HEK293 (cell line): ENCODE measurements around the gene RIMS4.

ENCODE experiments used
- CTCF ChIA-PET: fragments of 350-600 bp; formaldehyde crosslinking; extraction: SDS; loops from one replicate; lab custom pipeline; 2021; ENCODE audit warnings: antibody characterized with exemption; lab: Yijun Ruan, JAX
- POLR2A ChIA-PET: fragments of 300-600 bp; formaldehyde crosslinking; extraction: SDS; loops from one replicate; lab custom pipeline; 2020; ENCODE audit warnings: antibody characterized with exemption, inconsistent platforms; lab: Yijun Ruan, JAX
- H3K27ac ChIP-seq: fragments of 200-500 bp; sonication (Bioruptor generic); 2 replicates; pipeline ENCODE4 v1.5.1; 2014; ENCODE audit warnings: low read depth, low read length, control low read depth, inconsistent platforms; ENCODE audit errors: extremely low read depth
- H3K36me3 ChIP-seq, 2 experiments: fragments of 200-500 bp in 1 of 2; sonication (Bioruptor generic) in 1 of 2; 1 replicate in 1 of 2; 2 replicates in 1 of 2; pipeline ENCODE4 v1.5.1; 2014 to 2017; ENCODE audit warnings: inconsistent platforms in 2 of 2, low read length in 2 of 2; ENCODE audit not compliant: control insufficient read depth in 2 of 2, insufficient read depth in 1 of 2
- H3K4me1 ChIP-seq: fragments of 200-500 bp; sonication (Bioruptor generic); 2 replicates; pipeline ENCODE4 v1.5.1; 2014; ENCODE audit warnings: mild to moderate bottlenecking, low read length, inconsistent platforms; ENCODE audit not compliant: control insufficient read depth, insufficient read depth
- H3K4me3 ChIP-seq: 2 replicates; pipeline ENCODE4 v1.5.1; 2011; ENCODE audit warnings: low read depth, mild to moderate bottlenecking, control low read depth, low read length, moderate library complexity
- H3K9me3 ChIP-seq: fragments of 200-500 bp; sonication (Bioruptor generic); 2 replicates; pipeline ENCODE4 v1.5.1; 2014; ENCODE audit warnings: low read depth, low read length, inconsistent platforms; ENCODE audit not compliant: control insufficient read depth, insufficient read depth
- BCL11B ChIP-seq: fragments of 450-650 bp; formaldehyde crosslinking; IDR thresholded peaks from 2 replicates; pipeline ENCODE4 v1.5.1; 2016; ENCODE audit warnings: low read depth, missing biosample characterization, missing genetic modification characterization
- EGR2 ChIP-seq: fragments of 450-650 bp; formaldehyde crosslinking; IDR thresholded peaks from 2 replicates; pipeline ENCODE4 v1.5.1; 2016; ENCODE audit warnings: low read depth, missing biosample characterization, missing genetic modification characterization
- KLF1 ChIP-seq: fragments of 450-650 bp; formaldehyde crosslinking; IDR thresholded peaks from 2 replicates; pipeline ENCODE4 v1.5.1; 2016; ENCODE audit warnings: missing biosample characterization, missing genetic modification characterization
- KLF16 ChIP-seq: fragments of 450-650 bp; formaldehyde crosslinking; IDR thresholded peaks from 2 replicates; pipeline ENCODE4 v1.5.1; 2017; ENCODE audit warnings: missing biosample characterization, missing genetic modification characterization
- KLF9 ChIP-seq: fragments of 450-650 bp; formaldehyde crosslinking; IDR thresholded peaks from 2 replicates; pipeline ENCODE4 v1.5.1; 2016; ENCODE audit warnings: missing biosample characterization, missing genetic modification characterization, low read depth
- SP2 ChIP-seq: fragments of 450-650 bp; formaldehyde crosslinking; IDR thresholded peaks from 2 replicates; pipeline ENCODE4 v1.5.1; 2016; ENCODE audit warnings: missing biosample characterization, missing genetic modification characterization
- SP7 ChIP-seq: fragments of 450-650 bp; formaldehyde crosslinking; IDR thresholded peaks from 2 replicates; pipeline ENCODE4 v1.5.1; 2016; ENCODE audit warnings: missing biosample characterization, missing genetic modification characterization
- YY2 ChIP-seq: fragments of 450-650 bp; formaldehyde crosslinking; IDR thresholded peaks from 2 replicates; pipeline ENCODE4 v1.5.1; 2016; ENCODE audit warnings: missing biosample characterization, missing genetic modification characterization
- ZBTB10 ChIP-seq: fragments of 450-650 bp; formaldehyde crosslinking; IDR thresholded peaks from 2 replicates; pipeline ENCODE4 v1.5.1; 2016; ENCODE audit warnings: missing biosample characterization, missing genetic modification characterization
- ZBTB17 ChIP-seq: fragments of 450-650 bp; formaldehyde crosslinking; IDR thresholded peaks from 2 replicates; pipeline ENCODE4 v1.5.1; 2016; ENCODE audit warnings: missing biosample characterization, missing genetic modification characterization
- ZFP37 ChIP-seq: fragments of 450-650 bp; formaldehyde crosslinking; IDR thresholded peaks from 2 replicates; pipeline ENCODE4 v1.5.1; 2016; ENCODE audit warnings: missing biosample characterization, missing genetic modification characterization
- ZIC2 ChIP-seq: fragments of 450-650 bp; formaldehyde crosslinking; IDR thresholded peaks from 2 replicates; pipeline ENCODE4 v1.5.1; 2016; ENCODE audit warnings: missing biosample characterization, missing genetic modification characterization
- ZNF292 ChIP-seq: fragments of 450-650 bp; formaldehyde crosslinking; IDR thresholded peaks from 2 replicates; pipeline ENCODE4 v1.5.1; 2016; ENCODE audit warnings: low read depth, missing biosample characterization, missing genetic modification characterization, borderline replicate concordance
- ZNF335 ChIP-seq: fragments of 450-650 bp; formaldehyde crosslinking; conservative IDR thresholded peaks from 2 replicates; pipeline ENCODE4 v1.5.1; 2016; ENCODE audit warnings: missing biosample characterization, missing genetic modification characterization
- ZNF394 ChIP-seq: fragments of 450-650 bp; formaldehyde crosslinking; IDR thresholded peaks from 2 replicates; pipeline ENCODE4 v1.5.1; 2016; ENCODE audit warnings: missing biosample characterization, missing genetic modification characterization, mild to moderate bottlenecking, moderate library complexity, borderline replicate concordance
- ZNF501 ChIP-seq: fragments of 450-650 bp; formaldehyde crosslinking; IDR thresholded peaks from 2 replicates; pipeline ENCODE4 v1.5.1; 2016; ENCODE audit warnings: missing biosample characterization, missing genetic modification characterization
- ZNF518A ChIP-seq: fragments of 450-650 bp; formaldehyde crosslinking; conservative IDR thresholded peaks from 2 replicates; pipeline ENCODE4 v1.5.1; 2016; ENCODE audit warnings: low read depth, missing biosample characterization, missing genetic modification characterization
- ZNF529 ChIP-seq: fragments of 450-650 bp; formaldehyde crosslinking; IDR thresholded peaks from 2 replicates; pipeline ENCODE4 v1.5.1; 2017; ENCODE audit warnings: missing genetic modification characterization, missing biosample characterization; ENCODE audit not compliant: insufficient replicate concordance
- ZNF561 ChIP-seq: fragments of 450-650 bp; IDR thresholded peaks from 2 replicates; pipeline ENCODE4 v1.5.1; 2018; ENCODE audit warnings: missing biosample characterization, missing genetic modification characterization, borderline replicate concordance
- ZNF610 ChIP-seq: fragments of 450-650 bp; formaldehyde crosslinking; IDR thresholded peaks from 2 replicates; pipeline ENCODE4 v1.5.1; 2016; ENCODE audit warnings: missing biosample characterization, missing genetic modification characterization, borderline replicate concordance
- ZNF658 ChIP-seq: fragments of 450-650 bp; formaldehyde crosslinking; IDR thresholded peaks from 2 replicates; pipeline ENCODE4; 2016; ENCODE audit warnings: missing biosample characterization, missing genetic modification characterization
- ZNF76 ChIP-seq: fragments of 450-650 bp; formaldehyde crosslinking; IDR thresholded peaks from 2 replicates; pipeline ENCODE4; 2016; ENCODE audit warnings: low read depth, missing biosample characterization, missing genetic modification characterization, borderline replicate concordance
- ZNF777 ChIP-seq: fragments of 450-650 bp; formaldehyde crosslinking; IDR thresholded peaks from 2 replicates; pipeline ENCODE4 v1.5.1; 2017; ENCODE audit warnings: missing biosample characterization, missing genetic modification characterization, borderline replicate concordance
- TF ChIP-seq, protein P1 (sequence below): fragments of 450-650 bp; formaldehyde crosslinking; optimal IDR thresholded peaks from 2 replicates; pipeline ENCODE3; 2016; ENCODE audit warnings: missing biosample characterization, mild to moderate bottlenecking, missing genetic modification characterization
- TF ChIP-seq, protein P2 (sequence below): fragments of 450-650 bp; formaldehyde crosslinking; IDR thresholded peaks from 2 replicates; pipeline ENCODE4 v1.5.1; 2016; ENCODE audit warnings: missing biosample characterization, missing genetic modification characterization, borderline replicate concordance

RIMS4 gene

DNA sequence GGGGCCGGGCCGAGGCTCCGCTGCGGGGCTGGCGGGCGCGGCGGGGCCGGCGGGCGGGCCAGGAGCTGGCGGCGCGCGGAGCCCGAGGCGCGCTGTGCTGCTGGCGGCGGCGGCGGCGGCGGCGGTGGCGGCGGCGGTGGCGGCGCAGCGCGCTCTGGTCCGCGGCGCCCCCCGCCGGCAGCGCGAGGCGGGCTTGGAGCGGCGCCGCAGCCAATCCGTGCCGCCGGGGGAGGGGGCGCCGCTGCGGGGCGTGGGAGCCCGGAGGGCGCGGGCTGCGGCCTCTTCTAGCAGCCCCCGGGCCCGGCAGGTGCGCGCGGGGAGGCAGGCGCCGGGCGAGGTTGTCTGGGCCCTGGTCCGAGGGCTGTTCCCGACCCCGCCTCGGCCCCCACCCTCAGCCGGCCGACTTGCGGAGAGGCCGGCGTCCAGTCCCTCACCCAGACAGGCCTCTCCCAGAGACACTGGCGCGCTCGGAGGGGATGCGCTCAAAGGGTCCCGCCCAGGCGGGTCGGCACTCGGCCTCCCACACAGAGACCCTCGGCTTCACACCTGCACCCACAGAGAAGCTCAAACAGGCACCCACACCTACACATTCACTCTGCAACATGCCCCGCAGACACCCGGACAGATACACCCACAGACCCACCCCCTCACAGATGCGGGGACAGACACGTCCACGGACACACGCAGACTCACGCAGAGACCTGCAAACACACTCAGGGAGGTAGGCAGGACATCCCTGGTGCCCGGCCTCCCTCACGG, at the start of gene RIMS4:
Gene RIMS4 (minus strand): TSS at position 156 of the 759 bp plus-strand sequence. CDS start 275 bp downstream, outside the sequence.
- CTCF ChIA-PET: interaction anchor here (0.6 to 1.3 kb wide), 2 partner anchors 58 to 63 kb away, joined by 3 to 6 read pairs; no protein-coding TSS in a partner anchor
- no peaks in the 10 kb centered on the region for H3K36me3 ChIP-seq
- no peaks in the 10 kb centered on the region for H3K4me1 ChIP-seq
- H3K27ac ChIP-seq: no peak within 1 kb of the TSS
- H3K4me3 ChIP-seq: peak within 1 kb of the TSS; percentile 38
- no peaks in the 10 kb centered on the region for H3K9me3 ChIP-seq
- POLR2A ChIA-PET: no interaction called here
- no peak for TF ChIP-seq ZNF76 (tag by site-specific recombination)
- peak; percentile 95 for TF ChIP-seq EGR2 (tag by site-specific recombination)
- TF ChIP-seq, protein P1, sequence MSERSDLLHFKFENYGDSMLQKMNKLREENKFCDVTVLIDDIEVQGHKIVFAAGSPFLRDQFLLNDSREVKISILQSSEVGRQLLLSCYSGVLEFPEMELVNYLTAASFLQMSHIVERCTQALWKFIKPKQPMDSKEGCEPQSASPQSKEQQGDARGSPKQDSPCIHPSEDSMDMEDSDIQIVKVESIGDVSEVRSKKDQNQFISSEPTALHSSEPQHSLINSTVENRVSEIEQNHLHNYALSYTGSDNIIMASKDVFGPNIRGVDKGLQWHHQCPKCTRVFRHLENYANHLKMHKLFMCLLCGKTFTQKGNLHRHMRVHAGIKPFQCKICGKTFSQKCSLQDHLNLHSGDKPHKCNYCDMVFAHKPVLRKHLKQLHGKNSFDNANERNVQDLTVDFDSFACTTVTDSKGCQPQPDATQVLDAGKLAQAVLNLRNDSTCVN (tag by site-specific recombination): peak; percentile 65
- TF ChIP-seq ZBTB10 (tag by site-specific recombination): 0 out of 2 replicates have a peak, but pooled peaks have one; percentile 25
- TF ChIP-seq BCL11B (tag by site-specific recombination): no peak
- no peak for TF ChIP-seq ZNF529 (tag by site-specific recombination)
- no peak for TF ChIP-seq ZNF292 (tag by site-specific recombination)
- TF ChIP-seq, protein P2, sequence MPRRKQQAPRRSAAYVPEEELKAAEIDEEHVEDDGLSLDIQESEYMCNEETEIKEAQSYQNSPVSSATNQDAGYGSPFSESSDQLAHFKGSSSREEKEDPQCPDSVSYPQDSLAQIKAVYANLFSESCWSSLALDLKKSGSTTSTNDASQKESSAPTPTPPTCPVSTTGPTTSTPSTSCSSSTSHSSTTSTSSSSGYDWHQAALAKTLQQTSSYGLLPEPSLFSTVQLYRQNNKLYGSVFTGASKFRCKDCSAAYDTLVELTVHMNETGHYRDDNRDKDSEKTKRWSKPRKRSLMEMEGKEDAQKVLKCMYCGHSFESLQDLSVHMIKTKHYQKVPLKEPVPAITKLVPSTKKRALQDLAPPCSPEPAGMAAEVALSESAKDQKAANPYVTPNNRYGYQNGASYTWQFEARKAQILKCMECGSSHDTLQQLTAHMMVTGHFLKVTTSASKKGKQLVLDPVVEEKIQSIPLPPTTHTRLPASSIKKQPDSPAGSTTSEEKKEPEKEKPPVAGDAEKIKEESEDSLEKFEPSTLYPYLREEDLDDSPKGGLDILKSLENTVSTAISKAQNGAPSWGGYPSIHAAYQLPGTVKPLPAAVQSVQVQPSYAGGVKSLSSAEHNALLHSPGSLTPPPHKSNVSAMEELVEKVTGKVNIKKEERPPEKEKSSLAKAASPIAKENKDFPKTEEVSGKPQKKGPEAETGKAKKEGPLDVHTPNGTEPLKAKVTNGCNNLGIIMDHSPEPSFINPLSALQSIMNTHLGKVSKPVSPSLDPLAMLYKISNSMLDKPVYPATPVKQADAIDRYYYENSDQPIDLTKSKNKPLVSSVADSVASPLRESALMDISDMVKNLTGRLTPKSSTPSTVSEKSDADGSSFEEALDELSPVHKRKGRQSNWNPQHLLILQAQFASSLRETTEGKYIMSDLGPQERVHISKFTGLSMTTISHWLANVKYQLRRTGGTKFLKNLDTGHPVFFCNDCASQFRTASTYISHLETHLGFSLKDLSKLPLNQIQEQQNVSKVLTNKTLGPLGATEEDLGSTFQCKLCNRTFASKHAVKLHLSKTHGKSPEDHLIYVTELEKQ: no peak
- TF ChIP-seq ZNF777 (tag by site-specific recombination): peak; percentile 81; the same call in 1 of the 2 replicates
- TF ChIP-seq ZFP37 (tag by site-specific recombination): no peak
- 0 out of 2 replicates have a peak, but pooled peaks have one; percentile 27 for TF ChIP-seq SP2 (tag by site-specific recombination)
- peak; percentile 17 for TF ChIP-seq ZIC2 (tag by site-specific recombination)
- peak; percentile 50 for TF ChIP-seq KLF1 (tag by site-specific recombination)
- TF ChIP-seq ZBTB17 (tag by site-specific recombination): peak; percentile 29
- TF ChIP-seq ZNF518A (tag by site-specific recombination): no peak
- no peak for TF ChIP-seq ZNF610 (tag by site-specific recombination)
- TF ChIP-seq YY2 (tag by site-specific recombination): no peak
- TF ChIP-seq KLF9: peak; percentile 72
- no peak for TF ChIP-seq ZNF394
- peak; percentile 64; the same call in 1 of the 2 replicates for TF ChIP-seq ZNF561
- TF ChIP-seq ZNF335: peak; percentile 72
- TF ChIP-seq ZNF501 (tag by site-specific recombination): no peak
- TF ChIP-seq KLF16 (tag by site-specific recombination): peak; percentile 72
- TF ChIP-seq ZNF658: no peak
- TF ChIP-seq SP7 (tag by site-specific recombination): 0 out of 2 replicates have a peak, but pooled peaks have one; percentile 38
